ENCODE results near the gene CD81.
A peak's percentile ranks its signal among the peaks of the same experiment; 100 is the strongest.

CD81 gene

GRCh38 chr11:2391181-2391975 lies 14.3 kb downstream of the CD81 start:
- no peak for DNase-seq

- DNase-seq: no peak
Observed at GRCh38 chr11:2392241-2392959, 15.3 kb downstream of the CD81 start.

- DNase-seq: no peak
Observed at GRCh38 chr11:2393111-2393868, 16.2 kb downstream of the CD81 start.

- DNase-seq: no peak
Observed at GRCh38 chr11:2393941-2394817, 17.1 kb downstream of the CD81 start.

- no peak for DNase-seq
Observed at GRCh38 chr11:2394818-2395105, 17.7 kb downstream of the CD81 start.

GRCh38 chr11:2395211-2395730 lies 18.2 kb downstream of the CD81 start:
- no peak for DNase-seq

GRCh38 chr11:2395856-2396255 lies 18.7 kb downstream of the CD81 start:
- no peak for DNase-seq

- no peak for DNase-seq
Observed at GRCh38 chr11:2396471-2396870, 19.4 kb downstream of the CD81 start.

GRCh38 chr11:2397005-2397404 lies 19.9 kb downstream of the CD81 start:
- no peak for DNase-seq

GRCh38 chr11:2398664-2399355 lies 21.7 kb downstream of the CD81 start:
- DNase-seq: no peak

GRCh38 chr11:2399488-2400068 lies 22.5 kb downstream of the CD81 start:
- no peak for DNase-seq

GRCh38 chr11:2400069-2400761 lies 23.1 kb downstream of the CD81 start, which contains the start of gene TSSC4:
TSS of gene TSSC4 (plus strand) at chr11:2400750. CDS start at chr11:2402634, 1,884 bp downstream.
- peak; percentile 90 to 97 for DNase-seq

- no peak for DNase-seq
Observed at GRCh38 chr11:2400762-2401435, 23.8 kb downstream of the CD81 start.

- DNase-seq: no peak
Observed at GRCh38 chr11:2401436-2401984, 24.4 kb downstream of the CD81 start.

GRCh38 chr11:2402106-2402505 lies 25.0 kb downstream of the CD81 start:
- no peak for DNase-seq

GRCh38 chr11:2402890-2403645 lies 26.0 kb downstream of the CD81 start:
- DNase-seq: no peak

GRCh38 chr11:2404735-2405196 lies 27.7 kb downstream of the CD81 start:
- DNase-seq: no peak

GRCh38 chr11:2406451-2406850 lies 29.3 kb downstream of the CD81 start:
- DNase-seq: no peak

GRCh38 chr11:2406878-2407410 lies 29.8 kb downstream of the CD81 start:
- no peak for DNase-seq
